BE2C (cell line): ENCODE results near the gene GPR39.

ENCODE experiments used
- DNase-seq: peaks from one replicate; pipeline ENCODE4 v3.0.0-alpha.2; 2020
- H3K27me3 ChIP-seq: fragments of 250-450 bp; sonication (Bioruptor Pico); 2 replicates; pipeline ENCODE4 v1.5.1; 2020; ENCODE audit warnings: mild to moderate bottlenecking
- H3K36me3 ChIP-seq: fragments of 250-450 bp; sonication (Bioruptor Pico); 2 replicates; pipeline ENCODE4 v1.5.1; 2020; ENCODE audit warnings: mild to moderate bottlenecking
- H3K4me1 ChIP-seq: fragments of 250-450 bp; sonication (Bioruptor Pico); 2 replicates; pipeline ENCODE4 v1.5.1; 2020
- H3K4me3 ChIP-seq: 2 replicates; pipeline ENCODE4 v1.5.1; 2011; ENCODE audit warnings: low read depth, low read length
- H3K9me3 ChIP-seq: fragments of 250-450 bp; sonication (Bioruptor Pico); 2 replicates; pipeline ENCODE4 v1.5.1; 2020
- CTCF ChIP-seq: IDR thresholded peaks from 2 replicates; pipeline ENCODE4 v1.5.1; 2012; ENCODE audit warnings: mild to moderate bottlenecking, low read depth, low read length

Gene GPR39

DNA sequence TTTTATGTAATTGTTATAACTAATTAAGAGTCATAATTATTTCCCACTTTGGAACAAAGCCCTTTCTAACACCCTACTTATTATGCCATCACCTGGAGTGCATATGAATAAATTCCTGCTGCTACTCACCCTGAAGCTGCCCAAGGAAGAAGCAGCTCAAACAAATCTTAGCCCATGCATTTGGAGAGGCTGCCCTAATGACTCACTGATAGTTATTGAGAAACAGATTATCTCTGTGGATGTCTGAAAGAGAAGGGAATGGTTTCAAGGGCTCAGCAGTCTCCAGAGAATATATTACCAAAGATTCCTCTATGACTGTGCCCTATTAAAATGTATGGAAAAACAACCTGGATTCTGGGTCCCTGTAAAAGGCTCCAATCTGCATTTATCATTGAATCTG, 81.0 kb downstream of the GPR39 start:
- Histone ChIP-seq H3K27me3 (no peaks in the 10 kb centered on the region), H3K4me1 (no peaks in the 10 kb centered on the region), H3K36me3 (no peaks in the 10 kb centered on the region), H3K4me3 (no peak overlapping the region), H3K9me3 (no peaks in the 10 kb centered on the region)
- no peak for TF ChIP-seq CTCF
- DNase-seq = no peak

GRCh38 chr2:132503701-132504100, 87.1 kb downstream of the GPR39 start:
- no peak for DNase-seq
- Histone ChIP-seq H3K9me3 (no peaks in the 10 kb centered on the region), H3K4me3 (no peak overlapping the region), H3K36me3 (no peaks in the 10 kb centered on the region), H3K27me3 (no peaks in the 10 kb centered on the region), H3K4me1 (no peaks in the 10 kb centered on the region)
- TF ChIP-seq CTCF = no peak

DNA sequence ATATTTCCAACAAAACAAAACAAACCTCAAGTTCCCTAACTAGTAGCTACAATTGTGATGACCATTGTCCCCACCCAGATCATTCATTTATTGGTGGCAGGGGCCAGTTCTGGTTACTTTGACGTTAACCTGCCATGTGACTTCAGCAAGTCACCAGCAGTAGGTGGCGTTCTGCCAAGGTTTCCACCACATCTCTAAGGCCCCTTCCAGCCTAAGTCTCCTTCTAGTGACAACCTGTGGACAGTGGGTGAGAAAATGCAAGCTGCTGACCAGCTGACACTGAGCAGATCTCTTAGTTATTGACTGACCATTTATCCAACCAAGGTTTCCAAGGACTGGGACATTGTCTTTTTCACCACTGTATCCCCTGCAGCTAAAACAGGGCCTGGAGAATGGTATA, 98.4 kb downstream of the GPR39 start:
- DNase-seq = no peak
- no peaks in the 10 kb centered on the region for H3K36me3 ChIP-seq
- no peak for TF ChIP-seq CTCF
- H3K27me3 ChIP-seq = no peaks in the 10 kb centered on the region
- no peak overlapping the region for H3K4me3 ChIP-seq
- no peaks in the 10 kb centered on the region for H3K4me1 ChIP-seq
- no peaks in the 10 kb centered on the region for H3K9me3 ChIP-seq

DNA sequence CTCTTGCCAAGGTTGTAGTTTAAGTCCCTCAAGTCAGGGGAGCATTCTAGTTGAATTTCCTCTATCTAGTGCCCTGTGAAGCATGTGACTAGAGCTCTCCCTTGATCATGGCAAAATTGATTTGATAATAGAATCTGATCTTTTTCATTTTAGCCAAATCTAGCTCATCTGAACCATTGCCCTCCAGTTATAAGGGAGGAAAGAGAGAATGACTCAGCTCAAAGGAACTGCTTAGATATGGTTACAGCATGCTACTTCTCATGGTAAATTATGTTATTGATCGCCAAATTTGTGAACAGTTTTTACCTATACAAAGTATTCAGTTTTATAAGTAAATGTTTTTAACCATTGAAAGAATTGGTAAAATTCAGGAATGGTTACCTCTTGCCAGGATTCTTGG, 100.8 kb downstream of the GPR39 start:
- TF ChIP-seq CTCF = no peak
- H3K9me3 ChIP-seq = no peaks in the 10 kb centered on the region
- no peak for DNase-seq

DNA sequence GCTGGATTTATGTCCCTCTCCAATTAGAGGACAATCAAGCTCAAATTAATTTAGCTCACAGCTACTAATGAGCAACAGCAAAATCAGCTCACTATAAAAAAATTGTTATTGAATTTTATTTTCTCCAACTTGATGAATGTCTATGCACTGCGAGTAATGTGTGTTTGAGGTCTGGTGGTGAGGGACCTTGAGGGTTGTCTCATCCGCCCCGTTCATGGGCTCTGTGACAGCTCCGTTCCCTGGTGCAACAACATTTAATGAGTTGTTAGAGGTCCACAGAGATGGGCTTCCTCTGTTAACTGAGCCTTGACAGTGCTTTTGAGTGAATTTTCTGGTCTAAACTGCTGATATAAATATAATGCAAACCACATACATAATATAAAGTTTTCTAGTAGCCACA, 101.7 kb downstream of the GPR39 start:
- no peak for TF ChIP-seq CTCF
- no peaks in the 10 kb centered on the region for H3K9me3 ChIP-seq
- H3K36me3 ChIP-seq = no peaks in the 10 kb centered on the region
- no peak for DNase-seq
- no peaks in the 10 kb centered on the region for H3K4me1 ChIP-seq
- H3K4me3 ChIP-seq = no peak overlapping the region
- no peaks in the 10 kb centered on the region for H3K27me3 ChIP-seq

More for the DNA sequence above, 100.8 kb downstream of the GPR39 start:
- H3K4me3 ChIP-seq = no peak overlapping the region
- no peaks in the 10 kb centered on the region for H3K36me3 ChIP-seq
- H3K4me1 ChIP-seq = no peaks in the 10 kb centered on the region
- H3K27me3 ChIP-seq = no peaks in the 10 kb centered on the region

DNA sequence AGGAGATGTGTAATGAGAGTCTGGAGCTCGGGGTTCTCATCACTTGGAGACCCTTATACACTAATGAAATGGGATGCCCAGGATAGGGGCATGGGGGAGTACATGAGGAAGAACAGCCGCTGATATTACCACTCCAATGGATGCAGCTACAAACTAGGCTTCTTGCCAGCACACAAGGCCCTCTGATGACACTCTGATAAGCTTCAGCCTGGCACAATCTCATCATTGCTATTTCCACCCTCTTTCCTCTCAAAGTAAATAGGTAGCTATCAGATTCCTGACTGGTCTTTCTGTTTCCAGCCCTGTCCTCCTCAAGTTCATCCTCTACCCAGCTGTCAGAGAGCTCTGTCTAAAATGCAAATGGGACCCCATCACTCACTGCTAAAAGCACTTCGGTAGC, 103.0 kb downstream of the GPR39 start:
- Histone ChIP-seq H3K9me3 (no peaks in the 10 kb centered on the region), H3K36me3 (no peaks in the 10 kb centered on the region), H3K27me3 (no peaks in the 10 kb centered on the region), H3K4me3 (no peak overlapping the region), H3K4me1 (no peaks in the 10 kb centered on the region)
- no peak for DNase-seq
- no peak for TF ChIP-seq CTCF
